Osteoblast (primary cell): ENCODE data around the gene CLPTM1L. TPM values are rescaled to one million over a fixed set of nuclear protein-coding genes. Genes with fewer than 3 reads are reported as not detected.
A peak's percentile ranks its signal among the peaks of the same experiment; 100 is the strongest.

Experiments
- DNase-seq: peaks from one replicate; pipeline ENCODE4 v3.0.0; 2011; ENCODE audit warnings: low spot score, mixed read lengths; ENCODE audit not compliant: insufficient read length; ENCODE audit errors: missing footprints
- H2AFZ ChIP-seq: 2 replicates; pipeline ENCODE4 v1.6.0; 2011; ENCODE audit warnings: mild to moderate bottlenecking, low read length
- H3K27ac ChIP-seq: 2 replicates; pipeline ENCODE4 v1.5.1; 2011; ENCODE audit warnings: mild to moderate bottlenecking, low read depth, low read length, moderate library complexity
- H3K27me3 ChIP-seq: 2 replicates; pipeline ENCODE4 v1.6.0; 2012; ENCODE audit warnings: mild to moderate bottlenecking, control low read depth, inconsistent platforms, low read length, moderate library complexity; ENCODE audit not compliant: insufficient read depth
- H3K36me3 ChIP-seq: 2 replicates; pipeline ENCODE4 v1.5.1; 2011; ENCODE audit warnings: mild to moderate bottlenecking, low read length, control low read depth, moderate library complexity; ENCODE audit not compliant: insufficient read depth
- H3K4me1 ChIP-seq: 2 replicates; pipeline ENCODE4 v1.5.1; 2011; ENCODE audit warnings: mild to moderate bottlenecking, low read length, control low read depth, moderate library complexity; ENCODE audit not compliant: insufficient read depth
- H3K4me2 ChIP-seq: 2 replicates; pipeline ENCODE4 v1.6.0; 2011; ENCODE audit warnings: mild to moderate bottlenecking, low read length; ENCODE audit not compliant: insufficient read depth
- H3K4me3 ChIP-seq: fragments of 200-600 bp; sonication (generic); 3 replicates; pipeline ENCODE4 v1.5.1; 2012; ENCODE audit warnings: mild to moderate bottlenecking, low read length, inconsistent platforms; ENCODE audit not compliant: insufficient read depth
- H3K79me2 ChIP-seq: 2 replicates; pipeline ENCODE4 v1.6.0; 2012; ENCODE audit warnings: mild to moderate bottlenecking, low read length, control low read depth, inconsistent platforms; ENCODE audit not compliant: insufficient read depth
- H3K9me3 ChIP-seq: 2 replicates; pipeline ENCODE4 v1.5.1; 2011; ENCODE audit warnings: low read depth, low read length, control low read depth
- H4K20me1 ChIP-seq: 2 replicates; pipeline ENCODE4 v1.6.0; 2012; ENCODE audit warnings: mild to moderate bottlenecking, low read length, control low read depth; ENCODE audit not compliant: insufficient read depth
- total RNA-seq: library from RNA; depleted of rRNA; stranded (reverse); fragments of >200 nt; gene quantifications from 2 replicates; pipeline ENCODE4 v1.2.3, GENCODE V29; 2012
- TF ChIP-seq, protein P1 (sequence below): IDR thresholded peaks from 2 replicates; pipeline ENCODE4 v1.5.1; 2011; ENCODE audit warnings: mild to moderate bottlenecking, low read depth, low read length, moderate library complexity; ENCODE audit errors: extremely low read depth

The CLPTM1L gene
- total RNA-seq, 1 donor = 139 TPM

GRCh38 chr5:1356873-1357787 lies 12.2 kb upstream of the CLPTM1L start:
- peaks cover 31% of the 10 kb centered on the region for H3K27me3 ChIP-seq
- no peaks in the 10 kb centered on the region for H3K4me1 ChIP-seq

GRCh38 chr5:1354576-1354975 lies 9.7 kb upstream of the CLPTM1L start:
- TF ChIP-seq, protein P1, sequence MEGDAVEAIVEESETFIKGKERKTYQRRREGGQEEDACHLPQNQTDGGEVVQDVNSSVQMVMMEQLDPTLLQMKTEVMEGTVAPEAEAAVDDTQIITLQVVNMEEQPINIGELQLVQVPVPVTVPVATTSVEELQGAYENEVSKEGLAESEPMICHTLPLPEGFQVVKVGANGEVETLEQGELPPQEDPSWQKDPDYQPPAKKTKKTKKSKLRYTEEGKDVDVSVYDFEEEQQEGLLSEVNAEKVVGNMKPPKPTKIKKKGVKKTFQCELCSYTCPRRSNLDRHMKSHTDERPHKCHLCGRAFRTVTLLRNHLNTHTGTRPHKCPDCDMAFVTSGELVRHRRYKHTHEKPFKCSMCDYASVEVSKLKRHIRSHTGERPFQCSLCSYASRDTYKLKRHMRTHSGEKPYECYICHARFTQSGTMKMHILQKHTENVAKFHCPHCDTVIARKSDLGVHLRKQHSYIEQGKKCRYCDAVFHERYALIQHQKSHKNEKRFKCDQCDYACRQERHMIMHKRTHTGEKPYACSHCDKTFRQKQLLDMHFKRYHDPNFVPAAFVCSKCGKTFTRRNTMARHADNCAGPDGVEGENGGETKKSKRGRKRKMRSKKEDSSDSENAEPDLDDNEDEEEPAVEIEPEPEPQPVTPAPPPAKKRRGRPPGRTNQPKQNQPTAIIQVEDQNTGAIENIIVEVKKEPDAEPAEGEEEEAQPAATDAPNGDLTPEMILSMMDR = no peak
- Histone ChIP-seq H3K4me1 (no peaks in the 10 kb centered on the region), H3K36me3 (no peaks in the 10 kb centered on the region), H3K4me2 (no peak overlapping the region), H3K27me3 (peaks cover 23% of the 10 kb centered on the region), H3K79me2 (no peaks in the 10 kb centered on the region), H3K27ac (no peak overlapping the region), H3K9me3 (no peaks in the 10 kb centered on the region), H4K20me1 (no peaks in the 10 kb centered on the region), H3K4me3 (no peak overlapping the region), H2AFZ (no peak overlapping the region)
- DNase-seq = no peak

More at GRCh38 chr5:1356873-1357787, 12.2 kb upstream of the CLPTM1L start:
- no peak overlapping the region for H3K27ac ChIP-seq
- no peaks in the 10 kb centered on the region for H3K79me2 ChIP-seq
- H3K36me3 ChIP-seq = no peaks in the 10 kb centered on the region
- no peaks in the 10 kb centered on the region for H4K20me1 ChIP-seq
- TF ChIP-seq, protein P1 = no peak
- H3K4me2 ChIP-seq = no peak overlapping the region
- H2AFZ ChIP-seq = no peak overlapping the region
- peak; percentile 23 for DNase-seq
- H3K9me3 ChIP-seq = no peaks in the 10 kb centered on the region
- H3K4me3 ChIP-seq = no peak overlapping the region

DNA sequence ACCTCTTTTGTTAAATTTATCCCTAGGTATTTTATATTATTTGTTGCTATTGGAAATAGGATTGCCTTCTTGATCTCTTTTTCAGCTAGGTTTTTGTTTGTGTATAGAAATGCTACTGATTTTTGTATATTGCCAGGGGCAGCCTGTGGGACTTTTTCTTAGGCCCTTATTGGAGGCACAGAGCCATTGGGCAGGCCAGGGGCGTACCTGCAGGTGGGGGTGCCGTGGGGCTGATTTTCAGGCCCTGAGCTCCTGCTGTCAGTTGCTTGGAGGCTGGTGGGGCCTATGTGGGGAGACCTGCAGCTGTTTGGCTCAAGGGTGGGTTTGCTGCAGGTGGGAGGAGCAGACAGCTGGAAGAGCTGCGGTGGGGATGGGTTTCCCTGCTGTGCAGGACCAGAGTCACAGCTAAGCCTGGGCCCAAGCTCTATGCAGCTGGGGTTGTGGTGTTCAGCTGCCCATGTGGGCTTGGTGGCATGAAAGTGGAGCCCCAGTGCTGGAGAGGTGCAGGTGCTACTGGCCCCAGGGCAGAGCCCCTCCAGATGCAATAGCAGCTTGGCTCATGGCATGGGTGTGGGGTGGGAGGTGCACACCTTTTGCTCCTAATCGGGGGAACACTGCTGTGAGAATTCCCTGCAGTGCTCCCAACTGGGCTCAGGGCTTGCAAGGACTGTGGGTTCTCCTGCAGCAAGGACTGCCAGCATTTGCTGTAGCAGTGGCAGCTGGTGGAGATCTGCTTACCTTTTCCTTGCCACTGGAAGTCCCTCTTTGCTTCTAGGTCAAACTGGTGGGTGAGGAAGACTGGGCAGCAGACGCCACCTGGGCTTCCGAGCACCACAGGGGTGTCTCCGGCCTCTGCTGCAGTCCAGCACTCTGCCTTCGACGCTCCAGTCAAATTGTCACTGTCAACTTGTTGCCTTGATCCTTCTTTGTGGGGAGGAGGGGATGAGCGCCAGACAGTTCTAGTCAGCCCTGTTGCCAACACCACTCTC lies 7.6 kb upstream of the CLPTM1L start:
- H3K79me2 ChIP-seq = no peaks in the 10 kb centered on the region
- H2AFZ ChIP-seq = no peak overlapping the region
- no peaks in the 10 kb centered on the region for H3K4me1 ChIP-seq
- H3K27me3 ChIP-seq = peaks cover 11% of the 10 kb centered on the region
- H3K27ac ChIP-seq = no peak overlapping the region
- TF ChIP-seq, protein P1 = no peak
- H3K9me3 ChIP-seq = no peaks in the 10 kb centered on the region
- no peaks in the 10 kb centered on the region for H4K20me1 ChIP-seq
- H3K4me2 ChIP-seq = no peak overlapping the region
- H3K36me3 ChIP-seq = no peaks in the 10 kb centered on the region
- H3K4me3 ChIP-seq = no peak overlapping the region
- peak; percentile 62 for DNase-seq

DNA sequence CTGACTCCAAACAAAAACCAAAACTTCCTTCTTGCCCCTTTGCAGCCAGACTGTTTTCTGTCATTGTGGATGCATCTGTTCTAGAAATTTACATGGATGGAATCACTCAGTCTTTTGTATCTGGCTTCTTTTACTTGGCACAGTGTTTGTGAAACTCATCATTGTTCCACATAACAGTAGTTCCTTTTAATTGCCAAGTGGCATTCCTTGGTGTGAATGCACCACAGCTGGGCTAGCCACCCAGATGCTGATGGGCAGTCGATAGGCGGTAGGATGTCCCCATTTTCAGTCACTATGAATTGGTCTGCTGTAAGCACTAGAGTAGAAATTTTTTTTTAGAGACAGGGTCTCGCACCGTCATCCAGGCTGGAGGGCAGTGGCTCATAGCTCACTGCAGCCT lies 6.3 kb upstream of the CLPTM1L start:
- no peak overlapping the region for H3K27ac ChIP-seq
- no peaks in the 10 kb centered on the region for H3K79me2 ChIP-seq
- H3K9me3 ChIP-seq = no peaks in the 10 kb centered on the region
- H3K4me1 ChIP-seq = no peaks in the 10 kb centered on the region
- H4K20me1 ChIP-seq = no peaks in the 10 kb centered on the region
- peak; percentile 30 for DNase-seq
- no peak overlapping the region for H2AFZ ChIP-seq
- H3K4me2 ChIP-seq = no peak overlapping the region
- H3K27me3 ChIP-seq = peaks cover 8% of the 10 kb centered on the region
- no peak overlapping the region for H3K4me3 ChIP-seq
- TF ChIP-seq, protein P1 = no peak
- no peaks in the 10 kb centered on the region for H3K36me3 ChIP-seq
